Measurements from ENCODE around the gene ZNF341.

The ZNF341 gene

DNA sequence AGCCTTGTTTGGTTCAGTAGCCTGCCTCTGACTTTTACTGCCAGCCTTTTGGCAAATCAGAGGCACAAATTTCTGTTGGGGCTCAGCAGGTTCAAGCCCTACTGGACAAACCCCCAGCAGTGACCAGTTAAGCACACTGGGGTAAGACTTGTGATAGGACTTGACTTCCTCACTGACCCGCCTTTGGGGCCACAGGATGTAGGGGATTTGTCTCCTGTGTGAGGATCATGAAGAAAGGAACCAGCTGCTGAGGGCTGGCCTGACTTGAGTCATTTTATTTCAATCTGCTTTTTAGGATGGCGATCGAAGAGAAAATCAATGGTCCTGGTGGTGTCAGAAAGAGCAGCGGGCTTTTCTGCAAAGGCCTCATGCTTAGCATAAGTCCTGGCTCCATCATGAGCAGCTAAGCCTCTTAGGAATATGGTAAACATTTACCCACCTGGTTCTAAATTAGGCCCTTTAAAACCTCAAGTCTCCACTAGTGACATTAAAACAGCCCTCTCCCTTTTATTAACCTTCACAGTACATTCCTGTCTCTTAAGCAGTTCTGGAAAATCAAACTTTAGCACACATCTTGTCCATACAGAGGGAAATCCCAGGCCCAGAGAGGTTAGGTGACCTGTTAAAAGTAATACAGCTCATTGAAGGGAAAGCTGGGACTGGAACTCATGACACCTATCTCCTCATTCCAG lies 96.0 kb downstream of the ZNF341 start:
- no peak for DNase-seq

DNA sequence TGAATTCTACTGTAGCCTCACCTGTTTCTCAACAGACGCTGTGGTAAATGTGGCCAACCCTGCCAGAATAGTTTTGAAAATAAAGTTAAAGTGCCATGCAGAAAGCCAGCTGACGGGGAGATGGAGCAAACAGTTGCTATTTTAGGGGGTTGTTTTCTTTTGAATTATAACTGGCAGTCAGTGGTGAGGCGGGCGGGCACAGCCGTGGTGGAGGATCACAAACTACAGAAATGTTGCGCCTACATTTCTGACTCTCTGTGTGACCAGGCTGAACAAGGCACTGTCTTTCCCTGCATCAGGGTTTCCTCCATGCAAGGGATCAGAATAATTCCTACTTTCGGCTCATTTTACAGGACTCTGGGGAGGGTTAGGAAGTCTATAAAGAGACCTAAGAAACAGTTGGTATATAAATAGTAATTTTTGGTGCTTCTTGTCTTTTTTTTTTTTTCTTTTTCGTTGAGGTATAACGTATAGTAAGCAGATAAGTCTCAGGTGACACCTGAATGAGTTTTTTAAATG lies 96.6 kb downstream of the ZNF341 start:
- no peak for DNase-seq

DNA sequence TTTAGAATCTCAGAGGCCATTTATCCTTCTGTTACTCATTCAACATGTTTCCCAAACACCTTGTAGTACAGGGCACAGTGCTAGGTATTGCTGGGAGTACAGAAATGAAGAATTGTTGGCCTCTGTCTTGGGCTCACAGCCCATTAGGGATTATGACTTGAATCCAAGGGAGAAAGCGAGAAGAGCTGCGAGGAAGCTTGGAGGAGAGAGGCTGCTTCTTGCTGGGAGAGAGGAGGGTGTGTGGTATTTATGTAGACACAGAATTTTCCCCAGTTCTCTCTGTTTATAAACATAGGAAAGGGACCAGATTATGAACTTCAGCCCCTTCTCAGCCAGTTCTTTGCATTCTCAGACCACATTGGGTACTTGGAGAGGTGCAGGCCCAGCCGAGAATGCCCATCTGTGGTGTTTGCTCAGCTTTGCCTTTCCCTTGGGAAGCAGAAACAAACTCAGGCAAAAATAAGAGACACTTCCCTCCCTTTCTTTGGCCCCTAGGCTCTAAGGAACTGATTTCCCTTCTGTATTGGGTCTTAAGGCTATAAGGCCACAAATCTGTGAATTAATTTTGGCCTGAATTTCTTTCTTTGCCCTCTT lies 97.3 kb downstream of the ZNF341 start:
- no peak for DNase-seq

DNA sequence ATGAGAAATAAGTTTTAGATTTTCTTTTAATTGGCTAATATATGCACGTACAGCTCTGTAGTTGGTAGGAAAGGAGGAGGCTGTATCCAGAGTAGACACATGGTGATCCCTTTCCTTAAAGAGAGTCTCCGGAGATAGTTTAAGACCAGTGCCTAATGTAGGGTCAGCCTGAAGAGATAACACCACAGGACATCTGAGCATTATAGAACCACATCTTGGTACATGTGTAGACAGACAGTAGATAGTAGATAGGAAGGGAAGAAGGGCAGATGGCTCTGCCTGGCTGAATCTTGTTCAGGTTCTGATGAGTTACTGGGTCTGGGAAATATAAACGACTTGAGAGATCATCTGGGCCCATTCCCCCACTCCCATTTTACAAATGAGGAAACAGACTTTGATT lies 97.8 kb downstream of the ZNF341 start:
- DNase-seq: no peak

DNA sequence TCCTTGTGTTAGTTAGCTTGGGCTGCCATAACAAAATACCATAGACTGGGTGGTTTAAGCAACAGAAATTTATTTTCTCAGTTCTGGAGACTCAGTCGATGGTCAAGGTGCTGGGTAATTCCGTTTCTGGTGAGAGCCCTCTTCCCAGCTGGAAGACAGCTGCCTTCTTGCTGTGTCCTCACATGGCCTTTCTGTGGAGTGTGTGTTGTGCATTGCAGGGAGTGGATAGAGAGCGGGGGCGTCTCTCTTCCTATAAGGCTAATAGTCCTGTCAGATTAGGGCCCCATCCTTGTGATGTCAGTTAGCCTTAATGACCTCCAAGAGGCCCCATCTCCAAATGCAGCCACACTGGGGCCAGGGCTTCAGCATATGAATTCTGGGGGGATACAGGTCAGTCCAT lies 98.6 kb downstream of the ZNF341 start:
- DNase-seq: no peak

DNA sequence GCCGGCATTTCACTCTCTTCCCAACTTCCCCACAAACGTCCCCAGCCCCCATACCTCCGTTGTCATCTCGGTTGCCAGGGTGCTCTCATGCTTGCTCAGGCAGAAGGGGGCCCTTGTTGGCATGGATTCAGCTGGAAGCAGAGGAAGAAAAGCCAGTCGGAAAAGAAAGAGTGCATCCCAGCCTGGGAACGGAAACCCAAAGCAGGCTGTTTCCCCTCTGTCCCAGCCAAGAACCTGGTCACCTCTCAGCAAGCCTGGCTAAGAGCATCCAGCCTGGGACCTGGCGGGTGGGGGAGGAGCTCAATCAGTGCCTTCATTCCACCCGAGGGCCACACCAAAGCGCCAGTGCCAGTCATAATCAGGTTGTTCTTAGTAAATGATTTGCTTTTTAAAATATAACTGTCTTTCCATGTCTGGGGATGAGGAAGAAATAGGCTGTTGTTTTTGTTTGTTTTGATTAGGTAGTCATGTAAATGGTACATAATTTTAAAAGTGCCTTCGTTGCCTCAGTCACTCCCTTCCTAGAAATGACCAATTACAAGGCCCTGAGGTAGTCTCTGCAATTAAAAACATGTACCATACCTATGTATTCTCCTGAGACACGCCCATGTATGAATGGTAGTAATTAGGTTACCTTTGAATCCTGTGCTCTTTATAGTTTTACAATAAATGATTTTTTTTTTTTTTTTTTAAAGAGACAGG lies 100.5 kb downstream of the ZNF341 start:
- no peak for DNase-seq

DNA sequence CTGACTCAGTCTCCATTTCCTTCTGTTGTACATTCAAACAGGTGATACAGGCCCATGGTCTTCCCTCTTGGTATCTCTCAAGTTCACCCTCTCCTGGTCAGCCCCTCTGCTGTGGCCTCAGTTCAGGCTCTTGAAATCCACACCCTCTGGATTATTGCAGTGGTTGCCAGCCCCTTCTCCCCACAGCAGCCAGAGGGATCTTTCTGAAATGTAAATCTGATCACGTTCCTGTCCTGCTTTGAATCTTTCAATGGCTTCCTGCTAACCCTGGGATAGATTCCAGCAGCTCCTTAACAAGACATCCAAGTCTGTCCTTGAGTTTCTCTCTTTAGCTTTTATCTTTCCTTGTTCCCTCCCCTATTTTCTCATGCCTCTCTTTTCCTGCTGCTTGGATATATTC lies 101.5 kb downstream of the ZNF341 start:
- DNase-seq: no peak

DNA sequence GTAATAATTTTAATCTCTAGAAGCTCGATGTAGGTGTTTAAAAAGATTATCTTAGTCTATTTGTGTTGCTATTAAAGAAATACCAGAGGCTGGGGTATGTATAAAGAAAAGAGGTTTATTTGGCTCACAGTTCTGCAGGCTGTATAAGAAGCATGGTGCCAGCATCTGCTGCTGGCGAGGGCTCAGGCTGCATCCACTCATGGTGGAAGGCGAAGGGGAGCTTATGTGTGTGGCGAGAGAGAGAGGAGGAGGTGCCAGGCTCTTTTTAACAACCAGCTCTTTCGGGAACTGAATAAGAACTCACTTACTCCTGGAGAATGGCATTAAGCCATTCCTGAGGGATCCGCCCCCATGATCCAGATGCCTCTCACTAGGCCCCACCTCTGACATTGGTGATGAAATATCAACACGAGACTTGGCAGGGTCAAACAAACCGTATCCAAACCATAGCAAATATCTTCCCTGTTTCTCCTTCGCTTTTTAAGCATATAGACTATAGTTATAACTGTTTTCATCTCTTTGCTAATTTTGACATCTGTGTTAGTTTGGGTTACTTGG lies 103.9 kb downstream of the ZNF341 start:
- no peak for DNase-seq

DNA sequence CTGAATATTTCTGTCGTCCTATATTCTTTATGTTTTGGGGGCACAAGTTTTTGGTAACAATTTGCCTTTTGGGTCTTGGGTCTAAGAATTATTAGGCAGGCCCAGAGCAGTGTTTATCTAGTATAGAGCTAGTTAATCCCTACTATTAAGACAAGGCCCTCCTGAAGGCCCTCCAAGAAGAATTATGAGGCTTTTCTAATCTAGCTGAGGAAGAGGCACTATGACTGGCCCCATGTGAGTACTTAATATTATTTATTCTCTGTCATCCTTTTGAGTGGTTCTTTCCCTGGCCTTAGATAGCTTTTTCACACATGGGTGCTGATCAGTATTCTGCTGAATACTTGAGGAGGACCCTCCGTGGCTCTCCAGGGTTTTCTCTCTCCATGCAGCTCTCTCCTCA lies 104.5 kb downstream of the ZNF341 start:
- peak; percentile 38 for DNase-seq

DNA sequence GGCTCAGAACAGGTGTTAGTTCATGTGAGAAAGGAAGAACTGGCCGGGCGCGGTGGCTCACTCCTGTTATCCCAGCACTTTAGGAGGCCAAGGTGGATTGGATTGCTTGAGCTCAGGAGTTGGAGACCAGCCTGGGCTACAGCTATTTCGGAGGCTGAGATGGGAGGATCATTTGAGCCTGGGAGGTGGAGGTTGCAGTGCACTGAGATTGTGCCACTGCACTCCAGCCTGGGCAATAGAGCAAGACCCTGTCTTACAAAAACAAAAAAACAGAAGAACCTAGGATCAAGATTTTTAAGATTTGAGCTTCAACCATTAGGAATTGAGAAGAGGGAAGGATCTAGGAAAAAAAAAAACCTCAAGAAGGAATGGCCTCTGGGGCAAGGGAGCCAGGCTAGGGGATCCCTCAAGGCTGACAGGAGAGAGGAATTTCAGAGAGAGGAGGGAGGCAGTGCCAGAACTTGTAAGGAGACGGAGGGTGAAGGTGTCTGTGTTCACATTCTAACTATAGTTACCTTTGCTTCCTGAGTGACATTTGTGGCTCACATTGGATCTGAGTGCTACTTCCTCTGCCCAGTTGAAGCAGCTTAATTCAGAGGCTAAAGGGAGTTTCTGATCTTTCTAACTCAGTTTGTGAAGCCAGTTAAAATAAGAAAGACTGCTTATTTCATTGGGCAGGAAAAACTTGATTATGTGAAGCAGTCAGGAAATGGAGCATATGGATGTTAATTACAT lies 105.5 kb downstream of the ZNF341 start:
- no peak for DNase-seq

DNA sequence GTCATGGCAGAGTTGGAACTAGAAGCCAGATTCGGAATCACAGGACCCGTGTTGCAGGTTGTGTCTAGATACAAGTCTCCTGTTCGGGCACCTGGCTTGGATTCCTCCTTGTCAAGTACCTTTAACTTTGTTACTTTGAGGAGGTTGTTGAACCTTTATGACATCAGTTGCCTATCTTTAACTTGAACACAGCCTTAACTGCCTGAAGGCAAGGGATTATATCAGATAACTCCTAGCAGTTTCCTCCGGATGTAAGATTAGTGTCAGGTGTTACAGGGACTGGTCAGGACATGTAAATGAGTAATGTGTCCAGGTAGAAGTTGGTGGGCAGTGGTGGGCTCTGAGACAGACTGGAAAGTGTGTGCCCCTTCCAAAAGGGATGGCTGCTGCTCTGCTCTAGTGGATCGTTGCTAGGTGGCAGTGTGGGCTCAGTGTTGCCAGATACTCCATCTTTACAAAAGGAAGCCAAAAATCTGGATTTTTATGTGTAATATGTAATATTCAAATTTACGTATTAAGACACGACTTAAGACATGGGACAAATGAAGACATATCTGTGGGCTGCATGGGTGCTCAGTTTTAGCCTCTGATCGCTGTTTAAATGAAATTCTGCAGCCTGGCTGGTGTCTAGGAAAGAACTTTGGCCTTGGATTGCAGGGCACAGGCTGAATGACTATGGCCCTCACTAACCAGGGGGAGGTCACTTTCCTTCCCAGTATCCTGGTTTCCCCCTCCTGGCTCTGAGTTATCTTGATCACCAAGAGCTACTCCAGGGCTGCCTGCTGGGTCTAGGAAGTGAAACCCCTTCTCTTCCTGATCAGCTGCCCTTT lies 106.5 kb downstream of the ZNF341 start:
- no peak for DNase-seq

DNA sequence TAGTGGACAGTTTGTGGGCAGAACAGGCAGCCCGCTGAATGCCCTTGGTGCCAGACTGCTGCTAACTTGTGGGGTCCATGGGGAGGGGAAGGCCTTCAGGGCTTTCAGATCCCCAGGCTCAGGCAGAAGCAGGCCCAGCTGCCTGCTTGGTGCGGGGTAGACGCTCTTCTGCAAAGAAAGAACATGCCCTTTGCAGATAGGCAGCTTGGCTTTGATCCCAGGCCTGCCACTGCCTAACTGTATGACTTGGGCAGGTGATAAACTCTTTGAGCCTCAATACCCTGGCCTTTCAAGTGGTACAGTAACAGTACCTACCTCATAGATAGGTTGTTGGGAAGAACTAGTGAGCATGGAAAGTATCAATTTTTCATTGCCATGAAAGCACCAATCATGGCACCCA lies 107.8 kb downstream of the ZNF341 start:
- DNase-seq: peak; percentile 20

DNA sequence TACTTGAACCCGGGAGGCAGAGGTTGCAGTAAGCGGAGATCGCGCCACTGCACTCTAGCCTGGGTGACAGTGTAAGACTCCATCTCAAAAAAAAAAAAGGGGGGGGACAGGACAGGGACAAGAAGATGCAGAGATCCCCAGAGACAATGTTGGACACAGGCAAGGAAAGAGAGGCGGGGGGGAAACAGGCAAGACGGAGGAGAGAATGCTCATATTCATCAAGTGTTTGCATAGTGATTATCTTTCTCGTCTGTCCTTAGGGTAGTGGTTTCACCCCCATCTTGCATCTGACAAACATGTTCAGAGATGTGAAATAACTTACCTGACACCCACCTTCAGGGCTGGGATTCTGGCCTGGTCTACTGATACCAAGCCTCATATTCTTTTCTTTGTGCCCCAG lies 108.4 kb downstream of the ZNF341 start:
- DNase-seq: no peak

DNA sequence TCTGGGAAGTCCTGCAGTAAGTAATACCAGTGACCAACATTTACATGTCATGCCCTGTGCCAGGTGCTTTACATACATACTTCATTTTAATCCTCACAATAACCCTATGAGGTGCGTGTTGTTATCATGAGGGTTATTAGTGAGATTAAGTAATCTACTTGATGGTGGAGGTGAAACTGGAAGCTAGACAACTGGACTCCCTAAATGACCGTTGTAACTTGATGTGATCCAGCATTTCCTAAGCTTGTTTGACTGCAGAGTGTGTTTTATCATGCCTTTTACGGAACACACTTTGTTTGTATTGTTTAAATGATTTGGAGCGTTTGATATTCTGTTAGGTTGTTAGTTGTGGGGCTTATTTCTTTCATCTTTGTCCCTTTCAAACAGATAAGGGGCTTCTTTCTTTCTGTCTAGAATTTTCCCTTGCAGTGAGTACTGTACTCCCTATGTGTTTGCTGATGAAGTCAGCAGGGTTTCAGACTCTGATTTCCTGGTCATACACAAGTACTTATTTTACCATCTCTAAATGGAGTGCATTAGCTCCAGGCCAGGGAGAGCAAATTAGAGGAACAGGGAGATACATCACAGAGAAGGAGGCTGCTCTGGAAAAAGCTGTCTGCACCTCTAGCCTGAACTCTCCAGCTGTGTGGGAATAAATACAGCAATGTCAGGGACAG lies 109.1 kb downstream of the ZNF341 start:
- no peak for DNase-seq

DNA sequence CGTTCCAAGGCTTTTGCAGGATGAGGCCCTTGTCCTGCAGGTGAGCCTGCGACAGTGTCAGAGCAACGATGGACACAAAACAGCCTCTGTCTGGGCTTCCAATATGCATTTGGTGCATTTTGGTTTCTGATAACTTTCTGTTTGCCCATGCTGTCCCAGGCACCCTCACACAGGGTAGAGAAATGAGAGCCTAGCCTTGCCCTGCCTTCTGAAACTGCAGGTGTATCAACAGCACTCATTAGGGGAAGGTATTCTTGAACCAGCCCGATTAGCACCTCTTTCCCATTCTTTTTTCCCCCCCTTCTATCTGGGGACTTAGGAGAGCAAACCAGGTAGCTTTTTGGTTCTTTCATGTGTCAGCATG lies 109.6 kb downstream of the ZNF341 start:
- no peak for DNase-seq

Data from DMS79 (cell line).